ENCODE measurements around the gene DOCK1. TPM values are rescaled to one million over a fixed set of nuclear protein-coding genes. Genes with fewer than 3 reads are reported as not detected.
"Not testable (repeated sequence)": the region's sequence is repeated elsewhere in the genome, so short reads cannot be mapped to it uniquely, and the experiment has no call there.

Gene DOCK1
- total RNA-seq, 1 donor from 2014 or later, result 108 TPM

- DNase-seq (ENCODE audit: low read depth), result no peak
Measured at GRCh38 chr10:126903656-126904360, 1.4 kb upstream of the DOCK1 start.

GRCh38 chr10:126904516-126904817, 761 bp upstream of the DOCK1 start:
- no peak for DNase-seq (ENCODE audit: low read depth)

GRCh38 chr10:126905776-126906703, 812 bp downstream of the DOCK1 start:
- DNase-seq (ENCODE audit: low read depth), result no peak

- no peak for DNase-seq (ENCODE audit: low read depth)
Measured at GRCh38 chr10:126906704-126907422, 1.6 kb downstream of the DOCK1 start.

GRCh38 chr10:126907423-126907970, 2.3 kb downstream of the DOCK1 start:
- no peak for DNase-seq (ENCODE audit: low read depth)

- no peak for DNase-seq (ENCODE audit: low read depth)
Measured at GRCh38 chr10:126908225-126908624, 3.0 kb downstream of the DOCK1 start.

GRCh38 chr10:126908729-126909128, 3.5 kb downstream of the DOCK1 start:
- DNase-seq (ENCODE audit: low read depth), result no peak

- DNase-seq (ENCODE audit: low read depth), result no peak
Measured at GRCh38 chr10:126909147-126909546, 3.9 kb downstream of the DOCK1 start.

GRCh38 chr10:126910196-126910595, 5.0 kb downstream of the DOCK1 start:
- no peak for DNase-seq (ENCODE audit: low read depth)

- no peak for DNase-seq (ENCODE audit: low read depth)
Measured at GRCh38 chr10:126910798-126911197, 5.6 kb downstream of the DOCK1 start.

- no peak for DNase-seq (ENCODE audit: low read depth)
Measured at GRCh38 chr10:126911301-126911700, 6.1 kb downstream of the DOCK1 start.

- DNase-seq (ENCODE audit: low read depth), result no peak
Measured at GRCh38 chr10:126913316-126913715, 8.1 kb downstream of the DOCK1 start.

- no peak for DNase-seq (ENCODE audit: low read depth)
Measured at GRCh38 chr10:126914561-126914960, 9.3 kb downstream of the DOCK1 start.

GRCh38 chr10:126916952-126917351, 11.7 kb downstream of the DOCK1 start:
- DNase-seq (ENCODE audit: low read depth), result not testable (repeated sequence)

GRCh38 chr10:126917375-126917774, 12.1 kb downstream of the DOCK1 start:
- DNase-seq (ENCODE audit: low read depth), result no peak

GRCh38 chr10:126917975-126918908, 13.0 kb downstream of the DOCK1 start:
- DNase-seq (ENCODE audit: low read depth), result peak; percentile 61

GRCh38 chr10:126919426-126919825, 14.2 kb downstream of the DOCK1 start:
- DNase-seq (ENCODE audit: low read depth), result no peak

- DNase-seq (ENCODE audit: low read depth), result no peak
Measured at GRCh38 chr10:126921162-126921561, 15.9 kb downstream of the DOCK1 start.

GRCh38 chr10:126921974-126922525, 16.8 kb downstream of the DOCK1 start:
- peak; percentile 76 for DNase-seq (ENCODE audit: low read depth)

- DNase-seq (ENCODE audit: low read depth), result no peak
Measured at GRCh38 chr10:126924180-126924914, 19.1 kb downstream of the DOCK1 start.
